ENCODE data around the gene ACOXL.

The ACOXL gene

DNA sequence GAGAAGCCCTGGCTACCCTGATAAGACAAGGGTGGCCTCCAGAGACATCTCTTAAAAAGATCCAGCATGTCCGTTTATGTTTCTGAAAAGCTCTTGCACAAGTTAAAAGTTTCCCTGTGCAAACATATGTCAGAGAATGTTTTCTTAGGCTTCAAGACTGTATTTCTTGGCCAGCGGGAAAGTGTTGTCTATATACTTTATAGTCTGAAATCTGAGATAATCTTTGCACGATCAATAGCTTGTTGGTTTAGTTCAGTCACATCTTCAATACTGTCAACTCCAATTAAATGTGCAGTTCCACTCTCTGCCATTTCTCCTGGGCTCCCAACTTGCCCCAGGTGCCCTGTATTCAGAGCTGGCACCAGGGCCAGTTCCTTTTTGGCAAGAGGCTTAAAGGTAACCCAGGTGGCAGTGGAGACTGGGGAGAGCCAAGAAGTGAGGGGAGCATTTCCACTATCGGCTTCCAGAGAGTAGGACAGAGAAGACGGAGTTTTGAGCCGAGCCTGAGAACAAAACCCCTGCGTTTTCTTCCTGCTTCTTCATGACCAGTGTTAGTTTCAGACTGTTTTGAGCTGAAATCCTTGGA, 64.4 kb downstream of the ACOXL start:
- no peak for DNase-seq

DNA sequence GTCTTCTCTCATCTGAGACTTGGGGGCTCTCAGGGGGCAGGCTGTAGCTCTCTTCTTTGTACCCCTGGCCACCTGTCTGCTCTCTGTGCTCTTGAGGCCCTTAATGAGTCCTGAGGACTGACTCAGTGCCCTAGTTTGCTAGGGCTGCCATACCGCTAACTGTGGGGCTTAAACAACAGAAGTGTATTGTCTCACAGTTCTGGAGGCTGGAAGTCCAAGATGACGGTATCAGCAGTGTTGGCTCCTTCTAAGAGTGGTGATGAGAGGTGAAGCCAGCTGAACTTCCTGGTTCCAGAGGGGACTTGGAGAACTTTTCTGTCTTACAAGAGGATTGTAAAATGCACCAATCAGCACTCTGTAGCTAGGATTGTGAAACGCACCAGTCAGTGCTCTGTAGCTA, 67.0 kb downstream of the ACOXL start:
- no peak for DNase-seq

DNA sequence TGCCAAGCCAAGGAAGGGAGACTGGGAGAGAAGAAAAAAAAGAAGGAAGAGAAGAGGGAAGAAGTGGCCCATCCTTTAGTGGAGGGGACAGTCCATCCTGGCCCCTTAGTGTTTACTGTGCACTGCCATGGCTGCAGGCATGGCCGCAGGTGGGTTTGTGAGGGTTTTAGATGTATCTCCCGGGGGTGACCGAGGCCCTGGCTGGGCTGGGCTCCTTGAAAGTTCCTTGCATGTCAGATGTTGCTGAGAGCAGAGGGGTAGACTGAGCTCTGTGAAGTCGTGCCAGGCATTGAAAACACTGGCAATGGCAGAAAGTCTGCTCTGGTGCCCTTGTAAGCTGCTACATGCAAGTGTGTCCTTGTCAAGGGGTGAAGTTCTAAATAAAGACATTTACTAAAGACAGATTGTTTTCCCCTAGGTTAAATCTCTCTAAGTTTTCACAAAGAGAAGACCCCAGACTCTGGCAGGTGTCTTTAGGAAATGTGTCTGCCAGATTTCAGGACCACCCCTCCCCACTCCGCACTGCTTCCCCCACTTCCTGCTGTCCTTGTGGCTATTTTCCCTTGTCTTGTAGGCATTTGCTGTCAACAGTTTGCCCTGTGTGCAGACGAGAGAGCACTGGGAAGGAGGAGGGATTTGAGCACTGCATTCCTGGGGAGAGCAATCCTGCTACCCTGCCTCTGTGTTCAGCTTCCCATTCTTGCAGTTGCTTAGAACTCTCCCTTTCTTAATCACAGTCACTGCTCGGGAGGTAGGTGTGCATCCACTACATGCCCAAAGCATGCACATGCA, 68.4 kb downstream of the ACOXL start:
- no peak for DNase-seq

DNA sequence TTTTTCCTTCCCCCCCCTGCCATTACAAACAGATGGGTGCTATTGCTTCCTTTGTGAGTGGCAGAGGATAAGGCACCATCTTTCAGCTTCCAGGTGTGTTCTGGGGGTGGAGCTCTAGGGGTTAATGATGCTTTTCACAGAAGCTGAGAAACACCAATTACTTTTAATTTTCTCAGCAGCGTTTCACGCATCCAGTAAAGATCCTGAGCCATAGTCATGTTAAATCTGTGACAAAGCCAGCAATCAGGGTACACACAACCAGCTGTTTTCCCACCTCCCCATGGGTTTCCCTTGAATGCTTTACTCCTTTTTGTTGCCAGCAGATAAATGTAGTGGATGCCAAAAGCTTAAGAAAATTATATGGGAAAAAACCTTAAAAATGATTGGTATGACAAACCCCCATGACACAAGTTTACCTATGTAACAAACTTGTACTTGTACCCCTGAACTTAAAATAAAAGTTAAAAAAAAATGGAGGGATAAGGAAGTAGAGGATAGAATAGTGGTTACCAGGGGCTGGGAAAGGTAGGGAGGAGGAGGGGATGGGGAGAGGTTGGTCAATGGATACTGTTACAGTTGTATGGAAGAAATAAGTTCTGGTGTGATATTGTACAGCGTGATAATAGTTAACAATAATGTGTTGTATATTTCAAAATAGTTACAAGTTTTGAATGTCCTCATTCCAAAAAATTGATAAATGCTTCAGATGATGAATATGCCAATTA, 70.0 kb downstream of the ACOXL start:
- DNase-seq: no peak

DNA sequence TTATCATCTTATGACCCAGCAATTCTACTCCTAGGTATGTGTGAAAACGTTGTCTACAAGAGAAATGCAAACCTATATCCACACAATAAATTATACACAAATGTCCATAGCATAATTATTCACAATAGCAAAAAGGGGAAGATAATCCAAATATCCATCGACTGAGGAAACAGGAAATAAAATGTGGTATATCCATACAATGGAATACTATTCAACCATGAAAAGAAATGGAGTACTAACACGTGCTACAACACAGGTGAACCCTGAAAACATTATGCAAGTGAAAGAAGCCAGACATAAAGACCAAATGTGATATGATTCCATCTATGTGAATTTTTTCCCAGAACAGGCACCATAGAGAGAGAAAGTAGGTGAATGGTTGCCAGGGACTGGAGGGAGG, 72.1 kb downstream of the ACOXL start:
- no peak for DNase-seq

DNA sequence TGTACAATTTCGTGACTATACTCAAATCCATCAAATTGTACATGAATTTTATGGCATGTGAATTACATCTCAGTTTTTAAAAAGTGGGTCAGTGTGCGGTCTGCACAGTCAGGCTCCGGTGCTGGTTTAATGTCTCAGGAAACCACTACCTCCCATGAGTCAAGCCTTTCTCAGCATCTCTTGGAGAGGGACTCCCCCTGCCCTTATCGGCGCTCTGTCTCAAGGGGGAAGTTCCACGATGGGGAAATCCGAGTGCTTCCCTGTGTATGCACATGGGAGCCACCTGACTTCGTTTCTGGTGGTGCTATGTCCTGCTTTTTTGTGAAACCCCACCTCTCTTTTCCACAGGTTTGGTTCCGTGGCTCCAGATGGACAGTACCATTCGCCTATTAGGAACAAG, 72.5 kb downstream of the ACOXL start:
- no peak for DNase-seq

DNA sequence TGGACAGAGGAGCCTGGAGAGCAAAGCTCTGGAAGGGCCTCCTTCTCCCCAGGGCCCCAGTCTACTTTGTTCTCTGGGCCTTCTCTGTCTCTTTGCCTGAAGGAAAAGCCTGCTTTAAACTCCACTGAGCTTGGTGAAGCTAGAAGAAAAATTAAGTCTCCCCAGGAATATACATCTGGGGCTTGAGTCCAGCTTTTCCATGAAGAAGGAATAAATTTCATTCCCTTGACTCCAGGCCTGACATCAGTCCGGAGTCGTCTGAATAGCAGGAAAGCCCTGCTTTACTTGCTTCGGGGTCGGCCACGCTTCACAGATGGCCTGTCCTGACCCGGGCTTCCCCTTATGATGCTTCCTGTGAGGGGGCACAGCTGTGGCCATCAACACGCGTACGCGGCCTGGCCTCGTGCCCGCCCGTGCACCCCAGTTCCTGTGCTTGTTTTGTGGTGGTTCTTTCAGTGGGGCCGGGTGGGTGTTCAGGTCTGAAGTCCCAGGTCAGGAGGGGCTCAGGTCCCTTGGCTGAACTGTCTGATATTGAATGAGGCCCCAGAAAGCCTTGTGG, 73.6 kb downstream of the ACOXL start:
- no peak for DNase-seq

DNA sequence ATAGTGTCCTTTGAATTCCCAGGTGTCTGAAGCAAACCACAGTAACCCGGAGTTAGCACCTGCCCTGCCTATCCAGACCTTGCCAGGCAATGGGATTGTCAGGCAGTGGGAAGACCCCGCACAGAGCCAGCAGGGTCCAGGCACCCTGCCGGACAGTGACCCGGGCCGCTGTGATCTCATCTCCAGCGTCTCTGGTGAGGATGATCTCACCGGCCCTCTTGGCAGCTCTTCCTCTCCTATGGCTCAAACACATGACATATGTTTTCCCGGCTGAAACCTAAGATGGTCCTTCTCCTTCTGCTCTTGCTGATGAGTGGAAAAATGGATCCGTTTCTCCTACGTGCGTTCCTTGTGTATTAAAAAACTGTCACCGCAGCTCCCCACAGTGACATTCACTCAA, 75.1 kb downstream of the ACOXL start:
- DNase-seq: no peak

DNA sequence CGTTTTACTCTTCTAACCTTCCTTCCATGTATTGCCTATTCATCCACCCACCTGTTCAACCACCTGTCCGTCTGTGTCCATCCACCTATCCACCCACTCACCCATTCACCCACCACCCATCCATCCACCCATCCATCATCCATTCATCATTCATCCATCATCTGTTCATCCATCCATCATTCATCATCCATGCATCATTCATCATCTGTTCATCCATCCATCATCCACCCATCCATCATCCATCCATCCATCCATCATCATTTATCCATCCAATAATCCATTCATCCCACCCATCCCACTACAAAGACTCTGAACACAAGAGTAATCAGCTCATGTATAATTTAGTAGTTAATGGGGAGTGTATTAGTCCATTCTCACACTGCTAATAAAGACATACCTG, 78.0 kb downstream of the ACOXL start:
- no peak for DNase-seq

DNA sequence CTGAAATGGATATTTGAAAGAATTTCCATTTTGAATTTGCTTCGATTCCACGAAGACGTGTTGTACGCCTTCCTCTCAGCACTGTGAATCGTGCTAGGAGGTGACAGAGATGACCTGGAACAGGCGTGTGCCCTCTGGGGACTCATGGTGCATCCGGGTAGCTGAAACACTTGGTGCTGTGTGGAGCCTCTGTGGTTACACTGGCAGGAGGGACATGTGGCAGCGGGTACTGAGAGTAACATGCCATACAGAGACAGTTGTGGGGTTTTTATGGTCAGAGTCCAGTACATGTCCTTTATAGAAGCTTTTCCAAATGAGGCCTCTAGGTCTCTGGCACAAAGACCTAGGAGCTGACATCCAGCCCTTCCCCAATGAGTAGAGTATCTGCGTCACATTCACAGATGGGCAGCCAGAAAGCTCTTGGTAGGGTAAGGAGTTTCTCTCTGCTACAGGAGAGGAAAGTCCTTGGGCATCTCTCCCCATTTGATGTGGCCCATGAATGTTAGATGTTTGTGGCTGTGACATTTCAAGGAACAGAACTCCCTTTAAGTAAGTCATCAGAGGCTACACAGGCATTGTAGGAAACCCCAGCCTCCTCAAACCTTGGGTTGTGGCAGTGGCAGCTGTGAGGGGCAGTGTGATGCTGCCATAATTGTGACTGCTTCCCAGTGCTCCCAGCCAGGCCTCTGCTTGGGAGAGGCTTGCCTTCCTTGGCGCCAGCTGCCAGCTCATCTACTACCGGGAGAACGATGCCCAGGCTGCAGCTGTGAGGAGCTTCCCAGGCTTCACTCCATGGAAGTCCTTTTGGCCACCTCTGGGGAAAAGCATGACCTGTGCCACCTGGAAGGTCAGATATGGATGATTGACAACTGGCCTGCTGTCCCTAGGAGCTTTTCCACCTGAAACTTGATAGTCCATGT, 80.6 kb downstream of the ACOXL start:
- no peak for DNase-seq

DNA sequence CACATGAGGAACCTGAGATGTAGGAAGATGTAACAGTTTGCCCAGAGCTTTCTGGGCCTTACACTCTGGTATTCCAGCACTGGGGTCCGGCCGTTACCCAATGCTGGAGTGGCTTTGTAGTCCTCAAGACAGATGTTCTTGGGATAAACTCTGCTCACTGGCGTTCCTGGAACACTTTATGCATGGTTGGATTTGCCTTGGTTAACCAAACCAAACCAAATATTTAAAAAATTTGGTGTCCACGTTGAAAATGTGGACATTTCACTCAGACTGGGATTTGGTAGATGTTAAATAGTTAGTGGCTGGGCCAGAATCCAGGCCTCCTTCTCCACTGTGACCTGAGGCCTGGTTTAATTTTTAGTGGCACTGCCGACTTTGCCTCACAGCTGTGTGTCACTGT, 81.5 kb downstream of the ACOXL start:
- no peak for DNase-seq

DNA sequence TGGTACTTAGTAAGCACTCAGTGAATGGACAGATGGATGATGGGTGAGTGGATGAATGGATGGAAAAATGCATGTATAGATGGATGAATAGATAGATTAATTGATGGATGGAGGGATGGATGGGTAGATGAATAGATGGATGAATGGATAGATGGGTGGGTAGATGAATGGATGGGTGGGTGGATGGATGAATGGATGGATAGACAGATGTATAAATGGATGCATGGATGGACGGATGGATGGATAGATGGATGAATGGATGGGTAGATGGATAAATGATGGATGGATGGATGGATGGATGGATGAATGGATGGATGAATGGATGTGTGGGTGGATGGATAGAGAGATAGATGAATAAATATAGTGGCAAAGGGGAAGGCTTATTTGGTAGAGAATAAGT, 83.6 kb downstream of the ACOXL start:
- no peak for DNase-seq

DNA sequence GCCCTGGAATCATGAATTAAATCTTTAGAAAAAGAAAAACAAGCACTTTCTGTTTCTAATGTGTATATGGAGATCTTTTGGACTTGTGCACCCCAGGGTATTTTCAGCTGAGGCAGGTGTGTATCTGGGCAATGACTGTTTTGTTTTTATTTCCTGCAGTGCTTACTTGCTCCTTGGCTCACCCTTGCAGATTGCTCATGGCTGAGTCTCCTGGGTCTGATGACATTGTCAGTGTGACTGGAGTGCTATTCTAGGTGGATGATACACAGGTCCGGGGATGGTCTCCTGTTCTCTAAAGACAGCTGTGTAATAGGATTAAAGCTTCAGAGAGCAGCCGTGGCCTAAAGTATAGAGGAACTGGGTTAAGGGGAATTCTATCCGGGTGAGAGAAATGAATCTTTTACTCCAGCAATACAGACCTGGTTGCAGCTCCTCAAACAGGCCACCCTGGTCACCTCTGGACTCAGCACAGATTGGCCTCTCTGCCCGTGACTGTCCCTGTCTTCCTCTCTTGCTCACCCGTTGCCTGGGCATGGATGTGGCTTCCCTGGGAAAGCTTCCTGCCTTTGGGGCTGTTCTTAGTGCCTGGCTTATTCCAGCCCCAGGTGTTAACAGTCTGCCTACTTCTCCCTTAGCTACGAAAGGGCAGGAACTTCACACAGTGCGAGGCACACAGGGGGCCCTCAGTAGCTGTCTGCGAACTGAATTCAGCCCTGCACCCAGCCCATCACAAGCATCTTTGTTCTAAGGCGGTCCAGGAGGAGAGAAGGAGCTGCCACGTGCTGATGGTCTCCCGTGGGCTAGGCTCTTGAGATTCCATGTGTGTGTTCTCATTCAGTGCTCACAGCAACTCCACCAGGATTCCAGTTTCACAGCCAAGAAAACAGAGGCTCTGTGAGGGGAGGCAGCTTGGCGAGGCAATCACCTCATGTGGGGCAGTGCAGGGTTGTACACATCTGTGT, 84.3 kb downstream of the ACOXL start:
- no peak for DNase-seq

DNA sequence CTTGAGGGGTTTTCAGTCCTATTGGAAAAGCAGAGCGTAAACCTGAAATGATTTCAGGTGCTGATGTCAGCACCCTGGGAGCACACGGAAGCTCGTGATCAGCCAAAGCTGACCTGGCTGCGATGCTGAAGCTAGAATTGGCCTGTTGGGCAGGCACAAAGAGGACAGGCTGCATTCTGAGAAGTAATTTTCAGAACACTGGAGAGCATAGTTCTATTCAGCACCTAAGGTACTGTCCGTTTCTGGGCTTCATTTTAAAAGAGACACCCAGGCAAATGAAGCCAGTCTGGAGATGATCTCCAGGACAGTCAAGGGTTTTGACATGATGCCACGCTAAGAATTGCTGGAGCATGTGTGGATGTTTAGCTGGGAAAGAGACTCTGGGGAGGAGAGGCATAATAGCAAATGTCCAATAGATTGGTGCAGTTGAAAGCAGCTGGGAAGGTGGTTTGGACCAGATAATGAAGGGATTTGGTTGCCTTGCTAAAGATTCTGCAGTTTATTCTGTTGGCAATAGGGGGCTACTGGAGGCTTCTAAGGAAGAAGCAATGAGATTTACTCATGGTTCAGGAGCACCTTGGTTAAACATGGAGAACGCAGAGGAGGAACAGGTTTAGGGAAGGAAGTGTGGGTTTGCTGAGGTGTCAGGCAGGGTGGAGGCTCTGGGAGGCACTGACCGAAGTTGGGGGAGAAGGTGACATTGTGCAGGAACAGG, 86.6 kb downstream of the ACOXL start:
- no peak for DNase-seq

DNA sequence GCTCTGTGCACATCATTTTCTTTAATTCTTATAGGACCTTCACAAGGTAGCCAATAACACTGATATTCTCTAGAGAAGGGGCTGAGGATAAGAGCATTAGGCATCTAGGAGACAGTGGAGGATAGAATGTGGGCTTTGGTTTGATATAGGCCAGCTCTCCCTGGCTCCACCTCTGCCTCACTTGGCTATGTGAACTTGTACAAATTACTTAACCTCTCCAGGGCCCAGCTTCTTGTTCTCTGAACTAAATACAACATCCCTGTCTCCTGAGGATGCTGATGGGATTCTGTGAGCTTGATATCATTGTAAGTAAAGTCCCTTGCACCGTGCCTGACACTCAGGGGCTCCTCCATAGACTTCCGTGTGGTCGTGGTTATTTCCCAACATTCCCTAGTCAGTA, 87.3 kb downstream of the ACOXL start:
- no peak for DNase-seq

DNA sequence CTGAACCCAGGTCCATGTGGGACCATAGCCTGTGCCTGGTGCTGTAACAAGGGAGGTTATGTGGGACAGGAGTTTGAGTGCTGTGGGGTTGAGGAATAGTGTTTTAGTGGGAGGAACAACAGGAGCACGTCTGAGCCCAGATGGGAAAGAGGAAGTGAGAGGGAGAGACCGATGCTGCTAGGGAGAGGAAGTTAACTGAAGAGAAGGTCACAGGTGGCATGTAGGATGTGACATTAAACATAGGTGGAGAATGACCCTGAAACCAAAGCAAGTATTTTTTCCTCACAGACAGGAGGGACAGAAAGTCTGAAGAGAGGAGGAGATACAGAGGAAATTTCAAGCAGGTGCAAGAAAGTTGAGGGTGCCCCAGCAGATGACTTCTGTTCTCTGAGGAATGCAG, 87.8 kb downstream of the ACOXL start:
- DNase-seq: no peak

DNA sequence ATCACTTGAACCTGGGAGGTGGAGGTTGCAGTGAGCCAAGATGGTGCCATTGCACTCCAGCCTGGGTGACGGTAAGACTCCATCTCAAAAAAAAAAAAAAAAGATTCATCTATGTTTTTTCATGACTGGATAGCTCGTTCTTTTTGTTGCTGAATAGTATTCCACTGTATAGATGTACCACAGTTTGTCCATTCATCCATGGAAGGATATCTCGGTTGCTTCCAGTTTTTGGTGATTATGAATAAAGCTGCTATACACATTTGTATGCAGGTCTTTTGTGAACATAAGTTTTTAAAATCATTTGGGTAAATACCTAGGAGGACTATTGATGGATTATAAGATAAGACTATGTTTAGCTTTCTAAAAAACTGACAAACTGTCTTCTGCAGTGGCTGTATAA, 90.8 kb downstream of the ACOXL start:
- no peak for DNase-seq

DNA sequence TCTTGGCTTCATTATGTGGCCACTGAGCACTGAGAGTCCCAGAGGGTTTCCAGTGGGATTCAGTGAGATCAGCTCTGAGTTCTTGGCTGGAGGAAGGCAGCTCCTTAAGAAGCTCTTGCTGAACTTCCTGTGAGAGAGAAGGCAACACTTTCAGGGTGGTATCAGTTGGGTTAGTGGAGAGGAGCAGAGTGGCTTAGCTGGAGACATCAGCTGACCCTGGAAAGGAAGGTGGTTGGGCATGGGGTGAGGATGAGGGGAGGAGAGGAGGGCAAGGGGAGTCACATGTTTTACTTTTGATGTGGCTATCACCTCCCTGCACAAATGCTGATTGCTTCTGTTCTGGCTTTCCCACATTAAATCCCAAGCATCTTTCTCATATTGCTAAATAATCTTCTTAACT, 95.1 kb downstream of the ACOXL start:
- DNase-seq: no peak

DNA sequence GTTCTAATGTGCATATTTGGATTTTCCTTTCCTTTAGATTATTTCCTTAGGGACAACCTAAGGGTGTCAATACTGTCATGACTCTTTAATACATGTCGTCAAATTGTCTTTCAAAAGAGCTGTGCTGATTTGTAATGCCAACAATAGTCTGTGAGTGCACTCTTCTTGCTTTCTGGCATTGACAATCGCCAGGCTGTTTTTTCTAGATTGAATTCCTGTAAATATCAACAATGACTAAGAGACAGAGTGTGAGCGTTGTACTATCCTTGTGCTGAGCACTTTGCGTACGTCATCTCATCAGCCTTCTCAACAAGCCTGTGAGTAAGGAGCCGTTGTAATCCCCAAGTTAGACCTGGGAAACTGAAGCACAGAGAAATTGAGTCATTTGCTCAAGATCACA, 96.0 kb downstream of the ACOXL start:
- DNase-seq: no peak

DNA sequence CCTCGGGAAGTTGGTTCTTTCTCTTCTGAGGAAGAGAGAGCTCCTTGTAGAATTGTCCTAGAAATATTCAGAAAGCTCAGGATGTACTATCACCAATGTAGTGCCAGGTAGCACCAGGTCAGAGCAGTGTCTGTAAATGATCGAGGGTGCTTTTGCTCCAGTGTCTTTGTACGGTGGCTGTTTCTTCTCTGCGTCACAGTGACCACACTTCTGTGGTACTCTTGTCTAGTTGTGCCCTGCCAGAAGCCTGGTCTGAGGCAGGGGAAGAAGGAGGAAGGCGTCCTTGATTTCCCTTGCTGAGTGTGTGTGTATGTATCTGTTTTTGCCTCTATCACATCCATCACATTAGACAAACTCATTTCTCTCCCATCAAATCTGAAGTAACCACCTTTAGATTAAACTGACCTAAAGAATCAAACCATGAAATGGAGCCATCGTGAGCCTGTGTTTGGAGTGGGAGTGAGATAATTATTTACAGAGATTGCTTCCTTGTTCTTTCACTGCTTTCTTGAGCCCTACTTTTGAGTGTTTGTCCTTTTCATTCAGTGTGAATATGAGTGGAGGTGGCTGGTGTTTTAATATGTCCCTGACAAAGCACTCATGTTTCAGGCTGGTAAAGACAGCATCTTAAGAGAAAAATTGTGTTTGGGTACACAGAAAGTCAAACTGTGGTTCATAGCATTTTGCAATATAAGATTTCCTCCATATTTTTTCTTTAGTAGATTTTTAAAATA, 97.2 kb downstream of the ACOXL start:
- DNase-seq: no peak
